GM18505 (cell line): Measurements from ENCODE around the gene ZSCAN5A.

Experiments used
- ATAC-seq: cut with Tn5 transposase; IDR thresholded peaks from one replicate; pipeline ENCODE4 v1.9.1; 2021; ENCODE audit not compliant: unreplicated experiment
- POLR2A ChIP-seq: IDR thresholded peaks from 4 replicates; pipeline ENCODE4 v1.6.1; 2011; ENCODE audit warnings: borderline replicate concordance; ENCODE audit not compliant: insufficient read depth, insufficient read length; ENCODE audit errors: extremely low read depth

ZSCAN5A gene

DNA sequence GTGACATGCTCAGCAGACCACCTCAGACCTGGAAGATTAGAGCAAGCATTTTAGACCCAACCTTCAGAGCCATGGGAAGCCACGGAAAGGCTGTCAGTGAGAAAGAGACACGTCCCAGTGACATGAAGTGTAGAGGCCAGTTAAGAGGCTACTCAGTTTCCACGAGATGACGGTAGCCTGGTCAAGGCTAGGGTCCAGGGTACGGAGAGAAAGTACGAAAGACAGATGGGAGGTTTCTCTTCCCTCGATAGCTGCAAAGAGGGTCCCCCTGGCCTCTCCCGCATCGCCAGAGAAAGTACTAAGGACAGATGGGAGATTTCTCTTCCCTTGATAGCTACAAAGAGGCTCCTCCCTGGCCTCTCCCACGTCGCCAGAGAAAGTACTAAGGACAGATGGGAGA, 8.6 kb downstream of the ZSCAN5A start:
- no peak for TF ChIP-seq POLR2A
- ATAC-seq, result no peak

DNA sequence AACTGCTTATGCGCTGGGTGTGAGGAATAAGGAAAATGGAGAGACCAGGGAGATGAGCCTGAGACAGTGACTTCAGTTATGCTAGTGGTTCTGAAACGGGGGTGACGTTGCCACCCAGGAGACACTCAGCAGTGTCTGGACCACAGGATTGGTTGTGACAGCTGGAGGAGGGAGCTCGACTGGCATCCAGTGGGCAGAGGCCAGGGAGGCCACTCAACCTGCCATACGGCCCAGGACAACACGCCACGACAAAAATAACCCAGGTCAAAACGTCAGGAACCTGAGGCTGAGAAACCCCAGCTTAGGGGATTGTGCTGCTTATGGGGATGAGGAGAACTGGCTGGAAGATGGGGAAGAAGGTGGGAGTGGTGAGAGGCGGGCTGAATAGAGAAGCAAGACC, 10.4 kb downstream of the ZSCAN5A start:
- no peak for ATAC-seq
- TF ChIP-seq POLR2A, result no peak

DNA sequence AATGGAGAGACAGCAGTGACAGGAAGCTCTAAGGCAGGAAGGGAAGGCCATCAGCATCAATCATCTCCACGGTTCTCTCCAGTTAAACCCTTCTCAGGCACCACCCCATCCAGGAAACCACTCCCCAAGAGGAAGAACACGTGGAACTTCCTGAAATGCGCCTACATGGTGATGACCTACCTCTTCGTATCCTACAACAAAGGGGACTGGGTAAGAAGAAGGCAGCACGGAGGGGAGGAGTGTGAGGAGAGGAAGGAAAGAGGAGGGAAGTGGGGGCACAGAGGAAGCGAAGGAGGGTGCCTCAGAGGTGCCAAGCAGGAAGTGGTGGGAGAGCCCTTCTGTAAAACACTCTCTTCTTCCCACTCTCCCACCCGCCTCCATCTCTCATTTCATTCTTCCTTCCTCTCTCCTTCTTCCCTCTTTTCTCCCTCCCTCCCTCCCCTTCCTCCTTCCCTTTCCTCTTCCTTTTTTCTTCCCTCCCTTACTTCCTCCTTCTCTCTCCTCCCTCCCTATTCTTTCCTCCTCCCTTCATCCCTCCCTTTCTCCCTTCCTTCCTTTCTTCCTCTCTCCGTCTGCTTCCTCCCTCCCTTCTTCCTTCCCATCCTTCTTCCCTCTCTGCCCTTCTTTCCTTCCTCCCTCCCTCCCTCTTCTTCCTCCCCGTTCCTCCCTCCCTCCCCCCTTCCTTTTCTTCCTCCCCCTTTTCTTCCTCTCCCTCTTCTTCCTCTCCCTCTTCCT, 12.6 kb downstream of the ZSCAN5A start:
- no peak for TF ChIP-seq POLR2A
- no peak for ATAC-seq

DNA sequence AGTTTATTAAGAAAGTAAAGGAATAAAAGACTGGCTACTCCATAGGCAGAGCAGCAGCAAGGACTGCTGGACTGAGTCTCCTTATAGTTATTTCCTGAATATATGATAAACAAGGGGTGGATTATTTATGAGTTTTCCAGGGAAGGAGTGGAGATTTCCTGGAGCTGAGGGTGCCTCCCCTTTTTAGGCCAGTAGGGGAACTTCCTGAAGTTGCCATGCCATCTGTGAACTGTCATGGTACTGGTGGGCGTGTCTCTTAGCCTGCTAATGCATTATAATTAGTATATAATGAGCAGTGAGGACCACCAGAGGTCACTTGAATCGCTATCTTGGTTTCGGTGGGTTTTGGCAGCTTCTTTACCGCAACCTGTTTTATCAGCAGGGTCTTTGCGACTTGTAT, 13.5 kb downstream of the ZSCAN5A start:
- no peak for ATAC-seq
- no peak for TF ChIP-seq POLR2A

DNA sequence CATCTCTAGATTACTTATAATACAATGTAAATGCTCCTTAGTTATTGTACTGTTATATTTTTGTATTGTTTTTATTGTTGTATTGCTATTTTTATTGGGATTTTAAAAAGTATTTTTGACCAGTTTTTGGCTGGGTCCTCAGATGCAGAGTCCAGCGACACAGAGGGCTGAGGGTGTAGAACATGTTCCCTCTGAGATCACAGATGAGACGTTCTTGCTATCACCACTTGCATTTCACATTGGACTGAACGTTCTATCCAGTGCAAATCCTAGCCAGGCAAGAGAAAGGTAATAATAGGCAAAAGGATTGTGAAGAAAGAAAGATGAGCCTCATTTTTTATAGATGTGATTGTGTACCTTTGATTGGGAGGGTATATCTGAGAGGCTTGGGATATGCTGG, 15.0 kb downstream of the ZSCAN5A start:
- no peak for ATAC-seq
- TF ChIP-seq POLR2A, result no peak

DNA sequence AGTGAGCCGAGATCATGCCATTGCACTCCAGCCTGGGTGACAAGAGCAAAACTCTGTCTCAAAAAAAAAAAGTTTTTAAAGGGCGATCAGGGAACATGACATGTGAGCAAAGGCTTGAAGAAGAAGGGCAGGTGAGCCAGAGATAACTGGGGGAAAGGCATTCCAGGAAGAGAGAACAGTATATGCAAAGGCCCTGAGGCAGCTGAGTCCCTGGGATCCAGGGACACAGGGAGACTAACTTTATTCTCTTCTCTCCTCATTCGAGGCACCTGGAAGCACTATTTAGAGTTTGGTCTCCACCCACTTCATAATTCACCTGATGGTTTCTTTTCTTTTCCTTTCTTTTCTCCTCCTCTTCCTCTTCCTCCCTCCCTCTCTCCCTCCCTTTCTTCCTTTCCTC, 17.6 kb downstream of the ZSCAN5A start:
- no peak for TF ChIP-seq POLR2A
- ATAC-seq, result no peak

DNA sequence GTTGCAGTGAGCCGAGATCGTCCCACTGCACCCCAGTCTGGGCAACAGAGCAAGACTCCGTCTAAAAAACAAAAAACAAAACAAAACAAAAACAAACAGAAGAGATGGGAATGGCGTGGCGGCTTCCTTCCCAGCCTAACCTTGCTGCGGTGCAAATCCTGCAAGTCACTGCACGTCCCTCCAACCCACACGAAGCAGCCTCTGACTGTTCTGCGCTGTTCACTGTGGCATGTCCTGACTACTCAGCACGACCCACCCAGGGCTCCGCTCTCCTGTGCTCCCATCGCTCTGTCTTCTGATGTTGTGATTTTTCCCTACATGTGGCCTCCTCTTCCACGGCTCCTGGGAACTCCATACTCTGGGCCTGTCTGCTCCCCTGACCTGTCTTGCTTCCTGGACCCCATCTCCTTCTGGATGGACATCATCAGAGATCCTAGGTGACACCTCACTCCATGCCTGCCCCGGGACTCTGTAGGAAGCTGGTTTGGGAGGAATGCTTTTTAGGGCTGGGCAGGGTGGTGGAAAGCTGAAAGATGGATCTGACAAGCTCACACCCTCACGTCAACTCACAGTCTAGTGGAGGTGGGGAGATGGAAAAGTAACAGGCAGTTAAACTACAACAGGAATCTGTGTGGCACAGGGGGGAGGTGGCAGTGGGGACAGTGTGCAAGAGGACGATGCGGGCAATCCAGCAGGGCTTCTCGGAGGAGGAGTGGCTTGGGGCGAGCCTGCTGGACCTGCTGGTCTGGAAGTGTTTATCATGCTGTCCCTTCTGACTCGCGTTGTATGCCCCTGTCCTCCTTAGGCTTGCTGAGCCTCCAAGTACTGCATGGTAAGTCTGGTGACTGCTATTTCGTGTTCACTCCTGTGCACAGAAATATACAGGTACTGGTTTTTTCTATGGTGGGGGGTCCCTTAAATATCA, 18.8 kb downstream of the ZSCAN5A start:
- no peak for TF ChIP-seq POLR2A
- ATAC-seq, result no peak

DNA sequence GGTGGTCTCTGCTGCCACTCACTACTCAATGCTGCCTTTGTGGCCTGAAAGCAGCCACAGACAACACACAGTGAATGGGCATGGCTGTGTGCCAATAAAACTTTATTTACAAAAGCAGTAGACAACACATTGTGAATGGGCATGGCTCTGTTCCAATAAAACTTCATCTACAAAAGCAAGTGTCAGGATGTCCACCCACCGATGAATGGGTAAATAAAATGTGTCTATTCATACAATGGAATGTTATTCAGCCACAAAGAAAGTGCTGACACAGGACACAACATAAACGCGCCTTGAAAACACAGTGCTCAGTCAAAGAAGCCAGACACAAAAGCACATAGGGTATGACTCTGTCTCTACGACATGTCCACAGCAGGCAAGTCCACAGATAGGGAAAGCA, 20.1 kb downstream of the ZSCAN5A start:
- ATAC-seq, result no peak
- TF ChIP-seq POLR2A, result no peak

DNA sequence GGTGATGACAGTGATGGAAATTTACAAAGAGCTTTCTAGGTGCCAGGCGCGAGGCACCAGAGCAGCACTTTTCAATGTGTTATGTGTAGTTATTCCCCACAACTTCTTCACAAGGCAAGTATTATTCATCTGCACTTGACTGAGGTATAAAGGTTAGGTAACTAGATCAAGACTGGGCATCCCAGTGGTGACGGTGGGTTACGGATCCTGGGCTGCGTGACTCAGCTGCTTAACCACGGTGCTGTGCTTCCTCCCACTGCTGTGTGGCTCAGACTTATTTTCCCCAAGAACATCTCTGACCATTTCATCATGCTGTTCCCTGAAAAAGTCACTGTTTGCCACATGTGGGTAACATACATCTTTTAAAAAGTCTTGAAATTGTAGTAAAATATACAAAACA, 22.8 kb downstream of the ZSCAN5A start:
- TF ChIP-seq POLR2A, result no peak
- no peak for ATAC-seq

DNA sequence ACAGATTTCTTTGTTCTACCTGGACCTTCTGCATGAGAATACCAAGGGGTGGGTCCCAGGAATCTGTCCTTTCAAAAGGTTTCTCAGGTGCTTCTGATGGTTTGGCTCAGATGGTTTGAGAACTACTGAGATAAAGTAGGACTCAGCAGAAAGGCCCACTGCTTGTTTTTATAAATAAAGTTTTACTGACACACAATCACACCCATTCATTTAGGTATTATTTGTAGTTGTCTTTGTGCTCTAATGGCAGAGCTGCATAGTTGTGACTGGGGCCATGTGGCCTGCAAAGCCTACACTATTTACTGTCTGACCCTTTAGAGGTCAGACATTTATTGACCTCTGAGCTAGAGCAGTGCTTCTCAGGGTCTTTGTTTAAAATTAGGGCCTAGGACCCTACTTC, 24.5 kb downstream of the ZSCAN5A start:
- ATAC-seq, result no peak
- TF ChIP-seq POLR2A, result no peak

DNA sequence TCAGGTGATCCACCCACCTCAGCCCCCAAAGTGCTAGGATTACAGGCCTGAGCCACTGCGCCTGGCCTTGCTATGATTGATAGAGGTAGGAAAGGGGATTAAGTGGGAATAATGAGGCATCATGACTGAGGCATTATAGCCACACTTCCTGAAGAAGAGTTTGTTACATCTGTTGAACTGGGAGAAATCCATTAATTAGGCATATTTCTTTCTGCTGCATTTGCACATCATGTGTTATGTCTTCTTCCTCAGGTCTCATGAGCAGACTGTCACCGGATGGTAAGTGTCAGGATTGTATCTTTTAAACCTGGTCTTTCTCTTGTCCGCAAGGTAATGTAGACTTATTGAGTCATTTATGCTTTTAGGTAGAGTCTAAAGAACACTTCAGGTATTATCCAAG, 29.9 kb downstream of the ZSCAN5A start:
- TF ChIP-seq POLR2A, result no peak
- ATAC-seq, result no peak

DNA sequence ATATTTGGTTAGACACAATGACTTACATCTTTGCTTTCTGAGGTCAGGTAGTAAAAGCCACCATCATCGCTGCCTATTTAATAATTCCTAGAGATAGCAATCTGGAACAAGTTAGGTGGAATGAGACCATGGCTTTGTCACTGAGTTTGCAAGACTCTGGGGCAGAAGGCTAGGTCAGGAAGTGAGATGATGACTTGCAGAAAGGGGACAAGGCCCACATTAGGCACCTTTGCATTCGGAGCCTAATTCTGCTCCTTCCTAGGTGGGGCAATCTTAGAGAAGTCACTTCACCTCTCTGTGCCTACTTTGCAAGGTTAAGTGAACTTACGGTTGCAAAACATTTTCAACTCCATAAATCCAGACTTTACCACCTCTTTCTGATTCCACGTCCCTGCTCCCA, 31.8 kb downstream of the ZSCAN5A start:
- ATAC-seq, result no peak
- TF ChIP-seq POLR2A, result no peak

DNA sequence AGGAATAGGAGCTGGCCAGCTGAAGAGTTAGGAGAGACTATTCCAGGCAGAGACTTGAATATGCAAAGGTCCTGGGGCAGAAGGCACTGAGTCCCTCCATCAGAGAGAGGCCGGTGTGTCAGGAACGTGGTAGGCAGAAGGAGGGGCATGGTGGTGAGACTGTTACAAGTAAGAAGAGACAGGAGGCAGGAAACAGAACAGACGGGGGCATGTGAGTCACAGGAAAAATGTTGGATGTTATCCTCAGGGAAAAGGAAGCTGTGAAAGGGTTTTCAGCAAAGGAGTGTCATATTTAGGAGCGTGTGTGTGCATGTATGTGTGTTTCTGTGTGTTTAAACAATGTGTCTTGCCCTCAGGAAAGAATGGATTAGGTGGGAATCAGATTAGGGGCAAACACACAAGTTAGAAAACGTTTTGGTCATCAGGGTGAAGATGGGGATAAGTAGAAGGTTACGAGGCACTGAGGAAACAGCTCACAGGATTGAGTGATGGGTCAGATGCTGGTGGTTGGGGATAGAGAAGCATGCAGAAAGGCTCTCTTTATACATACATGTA, 41.0 kb downstream of the ZSCAN5A start:
- ATAC-seq, result no peak
- no peak for TF ChIP-seq POLR2A

DNA sequence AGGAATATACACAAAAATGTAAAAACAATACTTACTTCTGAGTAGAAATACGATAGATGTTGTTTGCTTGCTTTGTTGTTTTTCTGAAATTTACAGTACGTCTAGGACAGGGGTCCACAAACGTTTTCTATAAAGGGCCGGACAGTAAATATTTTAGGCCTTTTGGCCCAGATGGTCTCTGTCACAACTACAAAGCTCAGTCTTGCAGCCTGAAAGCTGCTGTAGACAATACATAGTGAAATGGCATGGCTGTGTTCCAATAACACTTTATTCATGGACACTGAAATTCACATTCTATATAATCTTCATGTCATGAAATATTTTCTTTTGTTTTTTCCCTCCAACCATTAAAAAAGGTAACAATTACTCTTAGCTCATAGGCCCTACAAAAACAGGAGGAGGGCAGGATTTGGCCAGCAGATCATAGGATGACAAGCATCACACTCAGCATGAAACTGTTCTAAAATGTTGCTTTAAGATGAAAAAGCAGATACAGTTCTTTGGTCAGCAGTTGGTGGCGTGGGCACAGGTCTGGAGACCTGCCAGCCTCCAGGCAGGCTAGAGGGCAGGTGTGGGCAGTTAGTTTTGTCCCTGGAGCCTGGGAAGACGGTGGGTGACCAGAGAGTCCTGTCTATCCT, 42.4 kb downstream of the ZSCAN5A start, which contains the start of gene EDDM13:
Gene EDDM13 (plus strand): TSS at position 588 of the 638 bp plus-strand sequence. CDS start 87 bp downstream, outside the sequence.
- no peak for TF ChIP-seq POLR2A
- ATAC-seq, result no peak

DNA sequence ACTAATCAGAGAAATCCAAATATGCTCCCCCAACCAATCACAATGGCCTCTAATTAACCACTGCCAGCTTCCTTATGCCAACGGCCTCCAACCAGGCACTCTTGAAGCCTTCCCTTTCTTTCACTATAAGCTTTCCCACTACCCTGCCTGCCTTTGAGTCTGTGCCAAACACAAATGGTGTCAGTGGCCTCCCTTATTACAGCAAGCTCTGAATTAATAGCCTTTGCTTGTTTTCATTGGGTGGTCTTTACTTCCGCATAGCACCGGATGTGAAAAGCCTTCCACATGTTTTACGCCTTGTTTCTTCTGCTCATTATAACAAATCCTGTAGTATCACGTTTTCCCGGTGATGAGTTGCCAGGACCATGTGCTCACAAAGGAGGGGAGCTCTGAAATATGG, 43.5 kb downstream of the ZSCAN5A start:
- TF ChIP-seq POLR2A, result no peak
- ATAC-seq, result no peak
